HG03064 (cell line): ENCODE measurements around the gene MMP7.
"Not testable (repeated sequence)": the region's sequence is repeated elsewhere in the genome, so short reads cannot be mapped to it uniquely, and the experiment has no call there.

ENCODE experiments used
- ATAC-seq: cut with Tn5 transposase; IDR thresholded peaks from one replicate; pipeline ENCODE4 v1.9.1; 2021; ENCODE audit warnings: low read depth; ENCODE audit not compliant: unreplicated experiment

Gene MMP7

GRCh38 chr11:102544594-102544993 is 14.0 kb upstream of the MMP7 start:
- ATAC-seq, result no peak

- no peak for ATAC-seq
Observed at GRCh38 chr11:102539567-102539966, 9.0 kb upstream of the MMP7 start.

GRCh38 chr11:102538932-102539331 is 8.4 kb upstream of the MMP7 start:
- ATAC-seq, result no peak

- no peak for ATAC-seq
Observed at GRCh38 chr11:102534261-102534872, 3.8 kb upstream of the MMP7 start.

GRCh38 chr11:102528618-102529017 is 1.9 kb downstream of the MMP7 start:
- no peak for ATAC-seq

- no peak for ATAC-seq
Observed at GRCh38 chr11:102527684-102528083, 2.9 kb downstream of the MMP7 start.

GRCh38 chr11:102527041-102527440 is 3.5 kb downstream of the MMP7 start:
- ATAC-seq, result no peak

GRCh38 chr11:102523887-102524286 is 6.7 kb downstream of the MMP7 start:
- no peak for ATAC-seq

- ATAC-seq, result no peak
Observed at GRCh38 chr11:102523189-102523570, 7.4 kb downstream of the MMP7 start.

- no peak for ATAC-seq
Observed at GRCh38 chr11:102522312-102523188, 8.0 kb downstream of the MMP7 start.

GRCh38 chr11:102521121-102521520 is 9.4 kb downstream of the MMP7 start:
- ATAC-seq, result no peak

- no peak for ATAC-seq
Observed at GRCh38 chr11:102520514-102520913, 10.0 kb downstream of the MMP7 start.

- no peak for ATAC-seq
Observed at GRCh38 chr11:102518296-102519094, 12.1 kb downstream of the MMP7 start.

GRCh38 chr11:102517670-102518069 is 12.9 kb downstream of the MMP7 start:
- no peak for ATAC-seq

- no peak for ATAC-seq
Observed at GRCh38 chr11:102516179-102516578, 14.4 kb downstream of the MMP7 start.

GRCh38 chr11:102513869-102514268 is 16.7 kb downstream of the MMP7 start:
- no peak for ATAC-seq

GRCh38 chr11:102510439-102511135 is 20.0 kb downstream of the MMP7 start:
- ATAC-seq, result no peak

- ATAC-seq, result not testable (repeated sequence)
Observed at GRCh38 chr11:102502831-102503230, 27.7 kb downstream of the MMP7 start.

GRCh38 chr11:102500829-102501228 is 29.7 kb downstream of the MMP7 start:
- ATAC-seq, result no peak

GRCh38 chr11:102499931-102500330 is 30.6 kb downstream of the MMP7 start:
- no peak for ATAC-seq

GRCh38 chr11:102499151-102499550 is 31.4 kb downstream of the MMP7 start:
- ATAC-seq, result no peak
